NCI-H2196 (cell line): Measurements from ENCODE around the gene SNRNP35.
"Not testable (repeated sequence)": the region's sequence is repeated elsewhere in the genome, so short reads cannot be mapped to it uniquely, and the experiment has no call there.

Experiments
- DNase-seq: peaks from one replicate; lab custom pipeline; 2025; ENCODE audit not compliant: unreplicated experiment; lab: John Stamatoyannopoulos, UW

The SNRNP35 gene

GRCh38 chr12:123488539-123489230 is 30.7 kb downstream of the SNRNP35 start:
- DNase-seq: no peak

- DNase-seq: no peak
Measured at GRCh38 chr12:123489580-123489979, 31.6 kb downstream of the SNRNP35 start.

- DNase-seq: no peak
Measured at GRCh38 chr12:123490089-123490488, 32.1 kb downstream of the SNRNP35 start.

GRCh38 chr12:123491056-123491455 is 33.1 kb downstream of the SNRNP35 start:
- DNase-seq: no peak

- no peak for DNase-seq
Measured at GRCh38 chr12:123491481-123491880, 33.5 kb downstream of the SNRNP35 start.

- DNase-seq: not testable (repeated sequence)
Measured at GRCh38 chr12:123492339-123493039, 34.5 kb downstream of the SNRNP35 start.

- no peak for DNase-seq
Measured at GRCh38 chr12:123494124-123494851, 36.3 kb downstream of the SNRNP35 start.

GRCh38 chr12:123497065-123497464 is 39.1 kb downstream of the SNRNP35 start:
- DNase-seq: no peak

- DNase-seq: no peak
Measured at GRCh38 chr12:123498126-123498825, 40.3 kb downstream of the SNRNP35 start.

- no peak for DNase-seq
Measured at GRCh38 chr12:123499332-123499731, 41.4 kb downstream of the SNRNP35 start.

GRCh38 chr12:123502163-123502704 is 44.3 kb downstream of the SNRNP35 start:
- no peak for DNase-seq

- DNase-seq: no peak
Measured at GRCh38 chr12:123506059-123506842, 48.3 kb downstream of the SNRNP35 start.

GRCh38 chr12:123506843-123507236 is 48.9 kb downstream of the SNRNP35 start:
- DNase-seq: no peak

GRCh38 chr12:123512838-123513665 is 55.1 kb downstream of the SNRNP35 start:
- no peak for DNase-seq

GRCh38 chr12:123513805-123514204 is 55.9 kb downstream of the SNRNP35 start:
- no peak for DNase-seq

GRCh38 chr12:123514582-123515221 is 56.8 kb downstream of the SNRNP35 start:
- not testable (repeated sequence) for DNase-seq

- DNase-seq: no peak
Measured at GRCh38 chr12:123516216-123516780, 58.4 kb downstream of the SNRNP35 start.
